H9 (cell line): ENCODE results near the gene HPF1. TPM values are rescaled to one million over a fixed set of nuclear protein-coding genes. Genes with fewer than 3 reads are reported as not detected.

Experiments
- DNase-seq: peaks from one replicate; pipeline ENCODE4 v3.0.0-alpha.2; 2017
- H2AFZ ChIP-seq: one replicate; pipeline ENCODE4 v1.6.1; 2013; ENCODE audit warnings: mild to moderate bottlenecking, low read length, control low read depth, moderate library complexity
- H2AK5ac ChIP-seq: 2 replicates; pipeline ENCODE4 v1.6.1; 2013; ENCODE audit warnings: low read length, control low read depth, mixed read lengths; ENCODE audit not compliant: insufficient read length
- H2BK120ac ChIP-seq: one replicate; pipeline ENCODE4 v1.6.1; 2013; ENCODE audit warnings: low read depth, mild to moderate bottlenecking, low read length, control low read depth, inconsistent platforms; ENCODE audit not compliant: poor library complexity, severe bottlenecking
- H2BK12ac ChIP-seq: 2 replicates; pipeline ENCODE4 v1.6.1; 2013; ENCODE audit warnings: low read length, control low read depth, mixed read lengths, low read depth; ENCODE audit not compliant: insufficient read length
- H2BK15ac ChIP-seq: 2 replicates; pipeline ENCODE4 v1.6.1; 2013; ENCODE audit warnings: low read depth, low read length, control low read depth
- H2BK20ac ChIP-seq: one replicate; pipeline ENCODE4 v1.6.1; 2013; ENCODE audit warnings: low read depth, mild to moderate bottlenecking, low read length, control low read depth, inconsistent platforms; ENCODE audit not compliant: poor library complexity, severe bottlenecking
- H2BK5ac ChIP-seq: 2 replicates; pipeline ENCODE4 v1.6.1; 2013; ENCODE audit warnings: low read length, control low read depth, mixed read lengths; ENCODE audit not compliant: insufficient read length
- H3K14ac ChIP-seq: 2 replicates; pipeline ENCODE4 v1.6.1; 2013; ENCODE audit warnings: low read length, control low read depth; ENCODE audit not compliant: insufficient read depth
- H3K18ac ChIP-seq: 2 replicates; pipeline ENCODE4 v1.6.1; 2013; ENCODE audit warnings: low read depth, mild to moderate bottlenecking, mixed read lengths, low read length, control low read depth; ENCODE audit not compliant: insufficient read length
- H3K23ac ChIP-seq: 2 replicates; pipeline ENCODE4 v1.6.1; 2013; ENCODE audit warnings: low read length, control low read depth, mixed read lengths, low read depth; ENCODE audit not compliant: insufficient read length
- H3K23me2 ChIP-seq: 2 replicates; pipeline ENCODE4 v1.6.1; 2013; ENCODE audit warnings: low read depth, mild to moderate bottlenecking, mixed read lengths, low read length, control low read depth; ENCODE audit not compliant: insufficient read length, poor library complexity, severe bottlenecking
- H3K27ac ChIP-seq: 2 replicates; pipeline ENCODE4 v1.5.1; 2013; ENCODE audit warnings: low read length, control low read depth, mixed read lengths, low read depth; ENCODE audit not compliant: insufficient read length
- H3K27me3 ChIP-seq: 2 replicates; pipeline ENCODE4 v1.6.1; 2013; ENCODE audit warnings: low read length, control low read depth, inconsistent platforms; ENCODE audit not compliant: insufficient read depth
- H3K4ac ChIP-seq: 2 replicates; pipeline ENCODE4 v1.6.1; 2013; ENCODE audit warnings: low read depth, mild to moderate bottlenecking, control low read depth, inconsistent platforms, low read length, moderate library complexity
- H3K4me1 ChIP-seq: 2 replicates; pipeline ENCODE4 v1.6.1; 2013; ENCODE audit warnings: low read length, control low read depth, inconsistent platforms; ENCODE audit not compliant: insufficient read depth
- H3K4me2 ChIP-seq: 2 replicates; pipeline ENCODE4 v1.6.1; 2013; ENCODE audit warnings: low read length, control low read depth, mixed read lengths; ENCODE audit not compliant: insufficient read length, insufficient read depth
- H3K56ac ChIP-seq: 2 replicates; pipeline ENCODE4 v1.6.1; 2013; ENCODE audit warnings: low read depth, mild to moderate bottlenecking, mixed read lengths, low read length, control low read depth; ENCODE audit not compliant: insufficient read length
- H3K79me1 ChIP-seq: 2 replicates; pipeline ENCODE4 v1.6.1; 2013; ENCODE audit warnings: low read depth, mild to moderate bottlenecking, moderate library complexity, low read length, control low read depth, inconsistent platforms; ENCODE audit not compliant: insufficient read depth, poor library complexity, severe bottlenecking
- H3K79me2 ChIP-seq: 2 replicates; pipeline ENCODE4 v1.6.1; 2013; ENCODE audit warnings: low read length, control low read depth, inconsistent platforms; ENCODE audit not compliant: insufficient read depth
- H3K9ac ChIP-seq: 2 replicates; pipeline ENCODE4 v1.6.1; 2013; ENCODE audit warnings: low read length, control low read depth, mixed read lengths; ENCODE audit not compliant: insufficient read length; ENCODE audit errors: extremely low read depth
- H3K9me3 ChIP-seq: one replicate; pipeline ENCODE4 v1.6.1; 2013; ENCODE audit warnings: low read depth, low read length, inconsistent platforms; ENCODE audit not compliant: control insufficient read depth
- H3T11ph ChIP-seq: one replicate; pipeline ENCODE4 v1.6.1; 2013; ENCODE audit warnings: mild to moderate bottlenecking, low read length, control low read depth, inconsistent platforms
- H4K20me1 ChIP-seq: one replicate; pipeline ENCODE4 v1.6.1; 2013; ENCODE audit not compliant: control insufficient read depth, insufficient read length, insufficient read depth
- H4K5ac ChIP-seq: 2 replicates; pipeline ENCODE4 v1.6.1; 2013; ENCODE audit warnings: low read depth, mild to moderate bottlenecking, mixed read lengths, low read length, control low read depth; ENCODE audit not compliant: insufficient read length
- H4K8ac ChIP-seq: replicated peaks from 2 replicates; pipeline ENCODE4 v1.6.1; 2013; ENCODE audit warnings: low read length, control low read depth, mixed read lengths, low read depth; ENCODE audit not compliant: insufficient read length
- H4K91ac ChIP-seq: 2 replicates; pipeline ENCODE4 v1.6.1; 2013; ENCODE audit warnings: low read depth, mild to moderate bottlenecking, moderate library complexity, mixed read lengths, low read length, control low read depth; ENCODE audit not compliant: insufficient read length
- H3K27ac Mint-ChIP-seq, 3 experiments: 2 replicates in 2 of 3; 3 replicates in 1 of 3; pipeline ENCODE4 v1.8.0; 2020 to 2021; ENCODE audit warnings: mixed read lengths in 3 of 3, mild to moderate bottlenecking in 1 of 3, moderate library complexity in 1 of 3
- H3K27me3 Mint-ChIP-seq: 2 replicates; pipeline ENCODE4 v1.8.0; 2021; ENCODE audit warnings: low read depth, mild to moderate bottlenecking, moderate library complexity, mixed read lengths
- H3K36me3 Mint-ChIP-seq, 3 experiments: 2 replicates in 2 of 3; 3 replicates in 1 of 3; pipeline ENCODE4 v1.8.0; 2020 to 2021; ENCODE audit warnings: low read depth in 3 of 3, mixed read lengths in 3 of 3; ENCODE audit not compliant: insufficient read depth in 1 of 3
- H3K4me1 Mint-ChIP-seq, 2 experiments: 2 replicates each; pipeline ENCODE4 v1.8.0; 2020; ENCODE audit warnings: mixed read lengths in 2 of 2
- H3K4me3 Mint-ChIP-seq, 2 experiments: 2 replicates in 1 of 2; 3 replicates in 1 of 2; pipeline ENCODE4 v1.8.0; 2020 to 2021; ENCODE audit warnings: mild to moderate bottlenecking in 2 of 2, mixed read lengths in 2 of 2, moderate library complexity in 1 of 2
- H3K9me3 Mint-ChIP-seq, 2 experiments: 2 replicates in 1 of 2; 3 replicates in 1 of 2; pipeline ENCODE4 v1.8.0; 2020; ENCODE audit warnings: mild to moderate bottlenecking in 2 of 2, mixed read lengths in 2 of 2, moderate library complexity in 1 of 2
- CTCF ChIP-seq: fragments of 200-600 bp; sonication (generic); conservative IDR thresholded peaks from 3 replicates; pipeline ENCODE4 v1.8.0; 2021; ENCODE audit warnings: antibody characterized with exemption, mild to moderate bottlenecking
- WGBS: extraction: QIAGEN DNeasy Blood & Tissue Kit; methylation state at CpG from one replicate; pipeline ENCODE4 v1.1.7; 2013; ENCODE audit warnings: missing lambda C conversion rate, low lambda C conversion rate, mixed read lengths; ENCODE audit not compliant: insufficient read length; ENCODE audit errors: extremely low coverage; 5-methylcytosine and 5-hydroxymethylcytosine counted together
- total RNA-seq: library from RNA; stranded (reverse); gene quantifications from 2 replicates; pipeline ENCODE4 v1.2.1, GENCODE V29; 2021

Gene HPF1
- total RNA-seq, 1 experiment from 2014 or later = 32.1 TPM

- Histone ChIP-seq H3K14ac (no peak overlapping the region), H3K23ac (no peak overlapping the region), H3K23me2 (no peaks in the 10 kb centered on the region), H4K5ac (no peak overlapping the region), H4K8ac (no peak overlapping the region), H3K4me2 (no peak overlapping the region), H2BK12ac (no peak overlapping the region), H2AFZ (no peak overlapping the region), H2BK15ac (no peak overlapping the region), H3K27me3 (no peaks in the 10 kb centered on the region), H3K79me1 (no peaks in the 10 kb centered on the region), H3K79me2 (no peaks in the 10 kb centered on the region), H2AK5ac (no peak overlapping the region), H3K27ac (no peak overlapping the region), H4K20me1 (no peaks in the 10 kb centered on the region), H3K56ac (no peak overlapping the region), H3K9me3 (no peaks in the 10 kb centered on the region), H3K4ac (no peak overlapping the region), H4K91ac (no peak overlapping the region), H3T11ph (no peak overlapping the region), H3K18ac (no peak overlapping the region), H2BK5ac (no peak overlapping the region), H3K9ac (no peak overlapping the region), H2BK120ac (no peak overlapping the region), H3K4me1 (no peaks in the 10 kb centered on the region), H2BK20ac (no peak overlapping the region)
- H3K4me1 Mint-ChIP-seq = no peaks in the 10 kb centered on the region
- peak overlapping the region in 1 of 3 experiments; percentile 64; a peak in 3 of 7 replicates for H3K27ac Mint-ChIP-seq
- no peaks in the 10 kb centered on the region for H3K27me3 Mint-ChIP-seq
- no CpG with 5 or more reads among the region's 2 CpGs for WGBS
- DNase-seq = no peak
- no peak overlapping the region for H3K4me3 Mint-ChIP-seq
- no peaks in the 10 kb centered on the region for H3K9me3 Mint-ChIP-seq
- TF ChIP-seq CTCF = no peak
- H3K36me3 Mint-ChIP-seq = peaks cover 3 to 8% (median 4%) of the 10 kb centered on the region in 3 experiments; a peak in 5 of 7 replicates
These were observed 49.6 kb downstream of the HPF1 start for GRCh38 chr4:169707958-169708643.
